ENCODE measurements around the gene FBN1.

FBN1 gene

DNA sequence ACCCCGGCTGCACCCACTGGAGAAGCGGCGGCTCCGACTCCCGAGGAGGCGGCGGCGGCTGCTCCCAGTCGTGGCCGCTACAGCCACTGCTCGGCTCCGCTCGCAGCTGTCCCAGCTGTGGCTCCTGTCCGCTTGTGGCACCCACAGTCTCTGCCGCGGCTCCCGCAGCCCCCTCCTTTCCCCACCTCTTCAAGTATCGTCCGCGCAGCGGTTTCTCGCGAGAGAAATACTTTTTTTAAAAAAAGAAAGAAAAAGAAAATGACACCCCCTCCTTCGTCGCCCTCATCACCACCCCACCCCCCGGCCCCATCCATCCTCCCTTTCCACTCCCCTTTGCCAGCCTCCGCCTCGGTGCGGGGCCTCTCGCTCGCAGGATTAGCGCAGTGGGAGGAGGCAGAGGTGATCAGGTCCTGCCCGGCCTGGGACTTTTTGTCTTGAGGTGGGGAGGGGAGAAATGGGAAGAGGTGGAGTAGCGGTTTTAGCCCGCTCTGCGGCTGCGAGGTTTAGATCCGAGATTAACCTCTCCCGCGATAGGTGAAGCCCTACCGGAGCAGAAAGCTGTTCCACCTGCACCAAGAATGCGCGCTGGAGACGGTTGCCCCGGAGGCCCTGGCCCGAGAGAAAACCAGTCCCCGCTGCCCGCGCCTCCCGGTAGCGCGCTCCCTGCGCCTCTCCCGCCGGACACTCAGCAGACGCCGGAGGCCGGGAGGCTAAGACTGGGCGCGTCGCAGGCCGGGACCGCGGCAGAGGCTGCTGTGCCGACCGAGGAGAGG, at the start of gene FBN1:
FBN1 (minus strand) TSS at position 152 of the 773 bp plus-strand sequence. CDS start 940 bp downstream, outside the sequence.
- no peak for DNase-seq

DNA sequence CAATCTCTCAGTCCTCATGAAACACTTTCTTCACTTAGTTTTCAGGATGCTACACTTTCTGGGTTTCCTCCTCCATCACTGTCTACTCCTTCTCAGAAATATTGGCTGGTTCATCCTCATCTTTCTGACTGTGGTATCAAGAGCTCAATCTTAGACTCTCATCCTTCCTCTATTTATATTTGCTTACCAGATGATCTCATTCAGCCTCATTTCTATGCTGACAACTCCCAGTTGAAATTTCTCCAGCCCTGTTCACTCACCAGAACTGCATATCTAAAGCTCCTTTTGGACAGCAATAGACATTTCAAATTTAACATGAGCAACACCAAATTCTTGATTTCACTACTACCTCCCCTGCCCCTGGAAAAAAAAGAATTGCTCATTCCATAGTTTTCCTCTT, 48.0 kb upstream of the FBN1 start:
- no peak for DNase-seq

GRCh38 chr15:48688493-48688892, 43.0 kb upstream of the FBN1 start:
- DNase-seq = no peak

DNA sequence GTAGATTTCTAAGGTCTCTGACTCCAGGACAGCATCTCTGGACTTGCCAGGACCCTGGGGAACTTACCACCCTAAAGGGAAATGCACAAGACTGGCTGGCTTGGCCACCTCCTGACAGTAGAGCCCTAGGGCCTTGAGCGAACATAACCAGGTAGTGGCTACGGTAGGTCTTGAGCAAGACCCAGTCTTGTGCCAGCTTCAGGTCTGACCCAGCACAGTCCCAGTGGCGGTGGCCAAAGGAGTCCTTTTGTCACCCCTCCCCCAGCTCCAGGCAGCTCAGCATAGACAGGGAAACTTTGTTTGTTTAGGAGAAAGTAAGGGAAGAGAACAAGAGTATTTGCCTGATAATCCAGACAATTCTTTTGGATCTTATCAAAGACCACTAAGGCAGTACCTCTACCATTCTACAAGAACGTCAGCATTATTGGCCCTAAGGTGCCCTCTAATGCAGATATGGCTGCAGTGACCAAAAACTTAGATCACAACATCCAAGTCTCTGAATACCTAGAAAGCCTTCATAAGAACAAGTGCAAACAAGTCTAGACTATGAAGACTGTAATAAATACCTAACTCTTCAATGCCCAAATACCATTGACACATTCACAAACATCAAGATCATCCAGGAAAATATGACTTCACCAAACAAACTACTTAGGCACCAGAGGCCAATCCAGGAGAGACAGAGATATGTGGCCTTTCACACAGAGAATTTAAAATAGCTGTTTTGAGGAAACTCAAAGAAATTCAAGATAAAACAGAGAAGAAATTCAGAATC, 38.7 kb upstream of the FBN1 start:
- no peak for DNase-seq

- DNase-seq = no peak
These were observed 37.6 kb upstream of the FBN1 start for GRCh38 chr15:48682942-48683651.

DNA sequence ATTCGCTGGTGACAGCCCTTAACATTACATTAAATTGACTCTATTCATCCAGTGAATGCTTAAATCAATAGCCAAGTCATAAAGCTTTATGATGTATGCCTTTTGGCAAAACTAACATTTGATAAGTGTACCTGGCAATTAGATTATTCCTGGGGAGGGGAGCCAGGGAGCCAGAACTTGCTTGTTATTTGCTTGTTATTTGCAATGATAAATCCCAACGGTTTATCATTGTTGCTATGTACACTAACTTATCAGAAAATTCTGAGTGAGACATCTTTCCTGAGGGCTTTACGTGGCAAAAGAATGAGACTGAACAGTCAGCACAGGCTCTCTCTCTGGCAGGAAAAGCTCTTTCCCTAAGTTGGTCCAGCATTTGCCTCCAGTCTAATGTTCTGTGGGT, 35.8 kb upstream of the FBN1 start:
- no peak for DNase-seq

GRCh38 chr15:48680841-48681240, 35.3 kb upstream of the FBN1 start:
- no peak for DNase-seq

- DNase-seq = no peak
These were observed 34.4 kb upstream of the FBN1 start for GRCh38 chr15:48679952-48680351.

GRCh38 chr15:48678851-48679250, 33.3 kb upstream of the FBN1 start:
- no peak for DNase-seq

GRCh38 chr15:48677821-48678220, 32.3 kb upstream of the FBN1 start:
- no peak for DNase-seq

DNA sequence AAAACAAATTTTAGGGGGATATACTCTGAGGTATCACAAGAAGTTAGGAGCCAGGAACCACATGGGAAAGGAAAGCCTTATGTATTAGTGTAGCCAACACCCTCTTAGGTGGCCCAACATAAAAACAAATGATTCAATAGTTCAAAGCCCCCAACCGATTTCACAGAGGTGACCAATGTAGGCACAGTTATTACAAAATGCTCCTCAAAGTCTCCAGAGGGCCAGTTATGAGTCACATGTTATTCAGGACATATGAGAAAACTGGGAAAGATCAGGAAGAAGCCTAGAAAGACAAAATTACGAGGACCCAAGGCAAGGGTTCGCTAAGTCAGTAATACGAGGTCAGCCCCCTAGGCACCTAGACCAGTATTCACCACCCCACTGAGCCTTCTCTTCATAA, 29.9 kb upstream of the FBN1 start:
- DNase-seq = no peak

- no peak for DNase-seq
These were observed 29.4 kb upstream of the FBN1 start for GRCh38 chr15:48674876-48675275.

- no peak for DNase-seq
These were observed 26.7 kb upstream of the FBN1 start for GRCh38 chr15:48672206-48672605.

DNA sequence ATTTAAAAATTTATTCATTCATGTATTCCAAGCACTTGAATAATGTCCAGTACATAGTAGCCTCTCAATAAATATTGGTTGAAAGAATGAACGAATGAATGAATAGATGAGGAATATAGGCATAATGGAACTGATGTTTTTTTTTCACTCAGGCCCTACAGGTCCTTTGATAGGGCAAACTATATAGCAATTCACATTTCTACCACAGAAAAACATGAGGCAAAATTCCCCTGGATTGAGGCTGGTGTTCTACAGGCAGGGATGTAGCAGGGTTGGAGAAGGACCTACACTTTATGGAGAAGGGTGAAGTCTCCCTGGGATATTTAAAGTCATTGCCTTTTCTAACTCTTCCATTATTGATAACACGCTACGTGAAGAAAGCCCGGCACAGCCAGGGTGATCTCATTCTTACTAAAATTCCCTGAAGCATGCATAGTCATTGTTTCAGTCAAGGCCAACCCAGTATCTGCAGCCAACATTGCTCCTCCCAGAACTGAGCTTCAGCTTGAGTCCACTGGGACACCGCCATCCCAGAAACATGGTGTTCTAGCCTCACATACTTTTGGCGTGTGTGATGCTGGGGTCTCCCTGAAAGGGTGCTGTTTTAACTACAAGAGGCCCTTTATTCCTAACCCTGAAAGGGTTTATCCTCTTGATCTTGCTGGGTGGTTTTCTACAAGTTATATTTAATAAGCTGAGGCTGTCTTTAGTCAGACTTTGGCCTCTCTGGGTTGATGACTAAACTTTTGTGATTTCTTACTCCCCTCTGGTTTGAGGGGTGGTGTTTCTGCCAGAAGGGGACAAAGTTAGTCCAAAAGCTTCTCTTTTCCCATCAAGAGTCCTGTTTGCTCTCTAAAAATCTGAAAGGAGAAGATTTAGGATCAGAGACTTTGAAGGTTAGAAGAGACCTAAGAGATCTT, 25.9 kb upstream of the FBN1 start:
- DNase-seq = no peak

- DNase-seq = no peak
These were observed 22.2 kb upstream of the FBN1 start for GRCh38 chr15:48667701-48668100.

DNA sequence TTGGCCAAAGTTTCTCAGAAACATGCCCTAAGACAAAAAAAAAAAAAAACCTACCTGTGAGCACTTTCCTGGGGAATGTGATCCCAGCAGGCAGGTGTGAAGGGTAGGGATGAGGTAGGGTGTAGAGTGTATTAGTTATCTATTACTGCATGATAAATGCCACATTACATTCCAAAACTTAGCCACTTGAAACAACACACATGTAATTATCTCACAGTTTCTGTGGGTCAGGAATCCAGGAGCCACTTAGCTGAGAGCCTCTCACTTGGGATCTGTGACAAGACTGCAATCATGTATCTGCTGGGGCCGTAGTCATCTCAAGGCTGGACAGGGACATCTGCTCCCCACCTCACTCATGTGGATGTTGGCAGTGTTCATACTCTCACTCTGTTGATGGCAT, 18.9 kb upstream of the FBN1 start:
- DNase-seq = no peak

DNA sequence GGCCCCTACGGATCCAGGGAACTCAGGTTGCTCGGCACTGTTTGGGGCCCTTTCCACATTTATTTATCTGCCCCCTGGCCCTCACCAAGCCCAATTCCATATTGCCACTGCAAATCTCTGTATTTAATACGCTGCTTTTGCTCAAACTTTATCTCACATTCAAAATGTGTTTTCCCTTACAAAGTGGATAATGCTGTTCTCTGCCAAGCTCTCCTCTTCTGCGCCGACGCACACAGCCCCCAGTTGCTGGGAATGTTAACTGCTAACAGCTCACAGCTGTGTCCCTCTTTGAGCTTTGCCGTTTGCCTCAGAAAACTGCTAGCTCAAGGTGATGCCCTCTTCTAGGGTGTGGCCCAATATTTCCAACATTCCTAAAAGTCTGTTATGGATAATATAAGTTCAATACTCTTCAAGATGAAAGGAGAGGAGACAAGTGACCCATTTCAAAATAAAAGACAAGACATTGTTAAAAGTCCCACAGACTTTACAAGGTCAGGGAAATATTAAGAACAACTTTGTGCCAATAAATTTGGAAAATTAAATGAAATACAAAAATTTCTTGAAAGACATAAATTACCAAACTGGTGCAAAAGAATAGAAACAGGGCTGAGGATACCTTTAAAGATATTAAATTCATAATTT, 12.6 kb upstream of the FBN1 start:
- no peak for DNase-seq

DNA sequence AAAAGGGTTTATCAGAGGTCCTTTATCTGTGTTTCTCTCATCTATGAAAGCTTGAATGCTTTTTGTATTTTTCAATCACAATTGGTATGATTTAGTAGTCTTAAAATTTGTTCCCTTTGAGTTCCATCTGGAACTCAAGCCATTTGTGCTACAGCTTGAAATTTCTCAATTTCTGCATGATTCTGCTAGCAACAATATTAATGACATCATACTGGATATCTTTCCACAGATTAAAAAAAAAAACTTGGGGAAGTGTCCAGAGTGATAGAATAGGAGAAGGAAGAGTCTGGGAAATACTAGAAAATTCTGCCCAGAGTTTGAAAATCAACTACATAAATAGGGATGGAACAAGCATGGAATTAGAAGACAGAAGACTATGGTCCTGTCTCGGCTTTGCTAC, 9.3 kb upstream of the FBN1 start:
- DNase-seq = no peak

DNA sequence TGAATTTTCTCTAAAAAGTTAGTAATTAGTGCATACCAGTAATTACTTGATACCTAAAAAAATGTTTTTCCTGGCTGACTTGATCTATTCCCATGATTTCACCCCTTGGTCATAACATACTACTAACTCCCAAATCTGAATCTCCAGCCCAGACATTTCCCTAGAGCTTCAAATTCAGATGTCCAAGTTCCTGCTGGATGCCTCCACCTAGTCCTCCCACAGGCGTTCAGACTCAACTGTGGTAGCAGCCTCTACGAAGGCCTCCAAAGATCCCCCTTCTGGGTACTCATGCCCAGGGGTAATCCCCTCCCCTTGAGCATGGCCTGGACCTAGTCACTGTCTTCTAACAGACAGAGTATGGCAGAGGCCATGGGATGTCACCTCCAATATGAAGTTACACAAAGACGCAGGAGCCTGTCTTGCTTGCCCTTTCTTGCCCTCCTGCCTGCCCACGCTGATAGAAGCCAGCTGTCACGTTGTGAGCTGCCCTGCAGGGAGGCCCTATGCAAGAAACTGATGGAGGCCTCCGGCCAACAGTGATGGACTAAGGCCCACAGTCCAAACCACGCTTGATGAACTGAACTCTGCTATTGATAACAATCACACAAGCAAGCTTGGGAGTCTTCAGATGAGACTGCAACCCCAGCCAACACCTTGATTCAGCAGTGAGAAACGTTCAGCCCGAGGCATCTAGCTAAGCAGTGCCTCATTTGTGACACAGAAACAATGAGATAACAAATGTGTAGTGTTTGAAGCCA, 8.6 kb upstream of the FBN1 start:
- DNase-seq = no peak

GRCh38 chr15:48653216-48653615, 7.7 kb upstream of the FBN1 start:
- DNase-seq = no peak

- DNase-seq = no peak
These were observed 7.1 kb upstream of the FBN1 start for GRCh38 chr15:48652510-48653076.
